Measurements from ENCODE around the gene GALK2. TPM values are rescaled to one million over a fixed set of nuclear protein-coding genes. Genes with fewer than 3 reads are reported as not detected.

Gene GALK2
- total RNA-seq, 4 donors from 2014 or later = 14.7 to 37.1 (median 24.0) TPM

DNA sequence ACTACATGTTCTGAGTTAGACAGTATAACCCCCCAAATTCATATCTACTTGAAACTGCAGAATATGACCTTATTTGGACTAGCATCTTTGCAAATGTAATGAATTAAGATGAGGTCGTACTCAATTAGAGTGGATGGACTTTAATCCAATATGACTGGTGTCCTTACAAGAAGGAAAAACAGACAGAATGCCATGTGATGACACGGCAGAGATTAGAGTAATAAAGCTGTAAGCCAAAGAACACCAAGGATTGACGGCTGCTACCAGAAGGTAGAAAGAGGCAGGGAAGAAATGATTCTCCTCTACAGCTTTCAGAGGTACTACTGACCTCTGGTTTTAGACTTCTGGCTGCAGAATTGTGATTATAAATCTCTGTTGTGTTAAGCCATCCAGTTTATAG, 30.3 kb downstream of the GALK2 start:
- TF ChIP-seq, protein P1, sequence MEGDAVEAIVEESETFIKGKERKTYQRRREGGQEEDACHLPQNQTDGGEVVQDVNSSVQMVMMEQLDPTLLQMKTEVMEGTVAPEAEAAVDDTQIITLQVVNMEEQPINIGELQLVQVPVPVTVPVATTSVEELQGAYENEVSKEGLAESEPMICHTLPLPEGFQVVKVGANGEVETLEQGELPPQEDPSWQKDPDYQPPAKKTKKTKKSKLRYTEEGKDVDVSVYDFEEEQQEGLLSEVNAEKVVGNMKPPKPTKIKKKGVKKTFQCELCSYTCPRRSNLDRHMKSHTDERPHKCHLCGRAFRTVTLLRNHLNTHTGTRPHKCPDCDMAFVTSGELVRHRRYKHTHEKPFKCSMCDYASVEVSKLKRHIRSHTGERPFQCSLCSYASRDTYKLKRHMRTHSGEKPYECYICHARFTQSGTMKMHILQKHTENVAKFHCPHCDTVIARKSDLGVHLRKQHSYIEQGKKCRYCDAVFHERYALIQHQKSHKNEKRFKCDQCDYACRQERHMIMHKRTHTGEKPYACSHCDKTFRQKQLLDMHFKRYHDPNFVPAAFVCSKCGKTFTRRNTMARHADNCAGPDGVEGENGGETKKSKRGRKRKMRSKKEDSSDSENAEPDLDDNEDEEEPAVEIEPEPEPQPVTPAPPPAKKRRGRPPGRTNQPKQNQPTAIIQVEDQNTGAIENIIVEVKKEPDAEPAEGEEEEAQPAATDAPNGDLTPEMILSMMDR (IDR thresholded peaks at IDR 0.05; ENCODE audit: low read depth) = no peak

DNA sequence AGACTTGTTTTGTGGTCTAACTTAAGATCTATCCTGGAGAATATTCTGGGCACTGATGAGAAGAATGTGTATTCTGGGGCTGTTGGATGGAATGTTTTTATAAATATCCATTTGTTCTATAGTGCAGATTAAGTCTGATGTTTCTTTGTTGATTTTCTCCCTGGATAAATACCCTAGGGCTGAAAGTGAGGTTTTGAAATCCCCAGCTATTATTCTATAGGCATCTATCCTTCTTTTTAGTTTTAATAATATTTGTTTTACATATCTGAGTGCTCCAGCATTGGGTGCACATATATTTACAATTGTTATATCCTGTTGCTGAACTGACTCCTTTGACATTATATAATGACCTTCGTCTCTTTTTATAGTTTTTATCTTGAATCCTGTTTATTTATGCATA, 42.9 kb downstream of the GALK2 start:
- TF ChIP-seq, protein P1 (IDR thresholded peaks at IDR 0.05; ENCODE audit: low read depth) = no peak

DNA sequence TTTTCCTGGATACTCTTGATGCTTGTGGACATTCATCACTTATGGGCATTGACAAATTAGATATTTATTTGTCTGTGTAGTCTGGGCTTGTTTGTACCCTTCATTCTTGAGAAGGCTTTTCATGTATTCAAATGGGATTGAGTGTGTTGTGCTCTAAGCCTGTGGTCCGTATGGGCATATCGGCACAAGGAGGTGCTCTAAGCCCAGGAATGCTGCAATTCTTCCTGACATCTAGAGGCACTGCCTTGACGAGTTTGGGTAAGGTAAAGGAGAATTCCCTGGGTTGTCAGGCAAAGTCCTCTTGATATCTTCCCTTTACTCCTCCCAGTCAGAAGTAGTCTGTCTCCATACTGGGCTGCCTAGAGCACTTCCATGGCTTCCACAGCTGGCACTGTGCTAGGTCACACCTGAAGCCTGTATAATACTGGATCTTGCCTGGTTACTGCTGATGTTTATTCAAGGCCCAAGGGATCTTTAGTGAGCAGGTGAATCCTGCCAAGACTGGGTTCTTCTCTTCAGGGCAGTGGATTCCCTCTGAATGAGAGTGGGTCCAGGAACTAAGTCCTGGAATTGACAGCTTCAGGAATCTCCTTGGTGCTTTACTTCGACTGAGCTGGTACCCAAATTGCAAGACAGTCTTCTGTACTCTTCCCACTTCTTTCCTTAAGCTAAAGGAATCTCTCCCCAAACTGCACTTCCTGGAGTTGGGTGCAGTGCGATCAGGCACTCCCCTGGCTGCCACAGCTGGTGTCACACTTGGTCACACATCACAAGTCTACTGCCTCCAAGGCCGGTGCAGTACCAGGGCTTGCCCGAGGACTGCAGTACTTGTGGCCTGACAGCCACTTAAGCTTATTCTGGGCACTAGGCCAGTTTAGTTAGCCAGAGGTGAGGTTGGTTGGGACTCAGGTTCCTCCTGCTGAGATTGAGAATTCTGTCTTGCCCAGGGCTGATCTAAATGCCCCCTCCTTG, 46.0 kb downstream of the GALK2 start:
- TF ChIP-seq, protein P1 (IDR thresholded peaks at IDR 0.05; ENCODE audit: low read depth) = no peak

DNA sequence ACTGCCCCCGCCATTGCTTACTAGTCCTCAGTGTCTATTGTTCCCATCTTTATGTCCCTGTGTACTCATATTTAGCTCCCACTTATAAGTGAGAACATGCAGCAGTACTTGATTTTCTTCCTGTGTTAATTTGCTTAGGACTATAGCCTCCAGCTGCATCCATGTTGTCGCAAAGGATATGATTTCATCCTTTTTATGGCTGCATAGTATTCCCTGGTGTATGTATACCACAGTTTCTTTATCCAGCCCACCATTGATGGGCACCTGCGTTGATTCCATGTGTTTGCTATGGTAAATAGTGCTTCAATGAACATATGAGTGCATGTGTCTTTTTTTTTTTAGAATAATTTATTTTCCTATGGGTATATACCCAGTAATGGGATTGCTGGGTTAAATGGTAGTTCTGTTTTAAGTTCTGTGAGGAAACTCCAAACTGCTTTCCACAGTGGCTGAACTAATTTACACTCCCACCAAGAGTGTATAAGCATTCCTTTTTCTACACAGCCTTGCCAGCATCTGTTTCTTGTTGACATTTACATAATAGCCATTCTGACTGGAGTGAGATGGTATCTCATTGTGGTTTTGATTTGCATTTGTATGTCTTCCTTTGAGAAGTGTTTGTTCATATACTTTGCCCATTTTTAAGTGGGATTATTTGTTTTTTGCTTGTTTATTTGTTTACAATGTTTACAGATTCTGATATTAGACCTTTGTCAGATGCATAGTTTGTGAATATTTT, 53.7 kb downstream of the GALK2 start:
- TF ChIP-seq, protein P1 (IDR thresholded peaks at IDR 0.05; ENCODE audit: low read depth) = no peak

DNA sequence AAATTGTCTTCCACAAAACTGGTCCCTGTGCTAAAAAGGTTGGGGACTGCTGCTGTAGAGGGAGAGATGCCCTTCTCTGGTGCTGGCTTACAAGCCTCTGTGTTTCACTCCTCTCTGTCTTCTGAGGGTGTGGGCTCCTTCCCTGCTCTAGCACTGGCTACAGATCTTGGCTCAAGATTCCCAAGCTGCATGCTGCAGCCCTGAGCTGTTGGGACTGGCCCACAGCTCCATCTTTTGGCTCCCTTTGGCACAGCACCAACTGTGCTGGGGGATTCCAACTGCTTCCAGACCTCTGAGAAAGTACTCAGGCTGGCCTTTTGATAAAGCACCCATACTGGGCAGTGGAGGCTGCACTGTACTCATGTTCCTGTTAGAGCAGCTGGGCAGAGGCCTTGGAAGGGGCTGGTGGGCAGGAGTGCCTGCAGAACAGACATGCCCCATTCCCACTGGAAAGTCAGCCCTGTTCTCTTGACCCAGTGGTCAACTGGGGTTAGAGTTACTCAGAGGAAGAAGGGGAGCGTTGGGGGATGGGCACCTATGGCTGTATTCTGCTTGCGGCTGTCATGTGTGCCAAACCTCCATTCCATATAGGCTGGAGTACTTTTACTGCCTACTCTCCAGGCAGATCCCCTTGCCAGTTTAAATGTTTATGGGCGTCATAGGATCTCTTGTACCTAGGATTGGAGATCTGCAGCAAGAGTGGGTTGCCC, 55.7 kb downstream of the GALK2 start:
- TF ChIP-seq, protein P1 (IDR thresholded peaks at IDR 0.05; ENCODE audit: low read depth) = no peak

DNA sequence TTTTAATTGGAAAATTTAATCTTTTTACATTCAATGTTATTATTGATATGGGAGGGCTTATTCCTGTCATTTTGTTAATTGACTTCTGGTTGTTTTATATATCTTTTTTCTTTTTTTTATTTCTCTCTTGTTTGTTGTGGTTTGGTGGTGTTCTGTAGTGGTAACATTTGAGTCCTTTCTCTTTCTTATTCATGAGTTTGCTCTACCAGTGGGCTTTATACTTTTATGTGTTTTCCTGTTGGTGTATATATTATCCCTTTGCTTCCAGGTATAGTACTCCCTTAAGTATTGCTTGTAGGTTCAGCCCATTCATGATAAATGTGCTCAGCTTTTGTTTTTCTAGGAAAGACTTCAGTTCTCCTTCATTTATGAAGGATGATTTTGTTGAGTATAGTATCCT, 57.6 kb downstream of the GALK2 start:
- TF ChIP-seq, protein P1 (IDR thresholded peaks at IDR 0.05; ENCODE audit: low read depth) = no peak

Data from subcutaneous adipose tissue (tissue), 4 donors.